Measurements from ENCODE around the gene SHISA2.

The SHISA2 gene

GRCh38 chr13:26021516-26021915 is 30.3 kb downstream of the SHISA2 start:
- H3K9me3 ChIP-seq: no peaks in the 10 kb centered on the region
- no peaks in the 10 kb centered on the region for H4K20me1 ChIP-seq
- peaks cover 66% of the 10 kb centered on the region for H3K4me1 ChIP-seq
- no peak for TF ChIP-seq Cebpa-rat (IDR thresholded peaks at IDR 0.05)
- H3K27ac ChIP-seq: no peak overlapping the region
- peak overlapping the region; percentile 68 for H3K4me2 ChIP-seq
- no peak overlapping the region for H3K4me3 ChIP-seq
- H3K36me3 ChIP-seq: peaks cover 6% of the 10 kb centered on the region; the same call in 1 of the 2 replicates
- H3K27me3 ChIP-seq: peaks cover 3% of the 10 kb centered on the region; the same call in 1 of the 2 replicates
- no peak overlapping the region for H3K9ac ChIP-seq

- Histone ChIP-seq H3K9me3 (no peaks in the 10 kb centered on the region), H3K36me3 (peaks cover 6% of the 10 kb centered on the region; the same call in 1 of the 2 replicates), H4K20me1 (no peaks in the 10 kb centered on the region), H3K9ac (no peak overlapping the region), H3K4me1 (peaks cover 72% of the 10 kb centered on the region), H3K4me2 (peak overlapping the region; percentile 70), H3K4me3 (no peak overlapping the region), H3K27ac (no peak overlapping the region), H3K27me3 (peaks cover 3% of the 10 kb centered on the region; the same call in 1 of the 2 replicates)
- no peak for TF ChIP-seq Cebpa-rat (IDR thresholded peaks at IDR 0.05)
Measured at GRCh38 chr13:26020891-26021290, 30.9 kb downstream of the SHISA2 start.

GRCh38 chr13:26019881-26020870 is 31.6 kb downstream of the SHISA2 start:
- Histone ChIP-seq H3K36me3 (peaks cover 6% of the 10 kb centered on the region; the same call in 1 of the 2 replicates), H3K9ac (no peak overlapping the region), H3K27me3 (peaks cover under 1% of the 10 kb centered on the region; the same call in 1 of the 2 replicates), H3K4me1 (peaks cover 80% of the 10 kb centered on the region), H4K20me1 (no peaks in the 10 kb centered on the region), H3K27ac (peak overlapping the region; percentile 14; the same call in 1 of the 2 replicates), H3K4me3 (no peak overlapping the region), H3K9me3 (no peaks in the 10 kb centered on the region), H3K4me2 (peak overlapping the region; percentile 70)
- no peak for TF ChIP-seq Cebpa-rat (IDR thresholded peaks at IDR 0.05)

GRCh38 chr13:26019251-26019650 is 32.6 kb downstream of the SHISA2 start:
- Histone ChIP-seq H3K4me2 (peak overlapping the region; percentile 70), H3K4me1 (peaks cover 83% of the 10 kb centered on the region), H4K20me1 (no peaks in the 10 kb centered on the region), H3K27ac (0 out of 2 replicates have a peak overlapping the region, but pooled peaks have one; percentile 14), H3K9me3 (peaks cover under 1% of the 10 kb centered on the region; the same call in 1 of the 2 replicates), H3K9ac (no peak overlapping the region), H3K36me3 (peaks cover 6% of the 10 kb centered on the region; the same call in 1 of the 2 replicates), H3K27me3 (no peaks in the 10 kb centered on the region; the same call in 1 of the 2 replicates), H3K4me3 (no peak overlapping the region)
- TF ChIP-seq Cebpa-rat (IDR thresholded peaks at IDR 0.05): no peak

GRCh38 chr13:26017932-26018665 is 33.7 kb downstream of the SHISA2 start:
- H3K4me1 ChIP-seq: peaks cover 86% of the 10 kb centered on the region
- H3K27me3 ChIP-seq: no peaks in the 10 kb centered on the region
- H3K27ac ChIP-seq: no peak overlapping the region
- peaks cover 6% of the 10 kb centered on the region; the same call in 1 of the 2 replicates for H3K36me3 ChIP-seq
- H3K9ac ChIP-seq: no peak overlapping the region
- no peaks in the 10 kb centered on the region for H4K20me1 ChIP-seq
- H3K4me2 ChIP-seq: peak overlapping the region; percentile 69
- H3K9me3 ChIP-seq: peaks cover 7% of the 10 kb centered on the region
- no peak for TF ChIP-seq Cebpa-rat (IDR thresholded peaks at IDR 0.05)
- H3K4me3 ChIP-seq: no peak overlapping the region

- Histone ChIP-seq H3K27me3 (no peaks in the 10 kb centered on the region), H3K36me3 (peaks cover 6% of the 10 kb centered on the region; the same call in 1 of the 2 replicates)
Measured at GRCh38 chr13:26017196-26017921, 34.5 kb downstream of the SHISA2 start.

GRCh38 chr13:26016189-26016588 is 35.6 kb downstream of the SHISA2 start:
- Histone ChIP-seq H3K4me1 (peaks cover 83% of the 10 kb centered on the region), H3K27ac (no peak overlapping the region), H3K4me3 (no peak overlapping the region), H3K36me3 (peaks cover 6% of the 10 kb centered on the region; the same call in 1 of the 2 replicates), H3K9ac (no peak overlapping the region), H3K4me2 (peak overlapping the region; percentile 69), H4K20me1 (no peaks in the 10 kb centered on the region), H3K27me3 (no peaks in the 10 kb centered on the region), H3K9me3 (peaks cover 7% of the 10 kb centered on the region)
- TF ChIP-seq Cebpa-rat (IDR thresholded peaks at IDR 0.05): no peak

More at GRCh38 chr13:26017196-26017921, 34.5 kb downstream of the SHISA2 start:
- Histone ChIP-seq H4K20me1 (no peaks in the 10 kb centered on the region), H3K27ac (no peak overlapping the region), H3K9me3 (peaks cover 7% of the 10 kb centered on the region), H3K9ac (no peak overlapping the region), H3K4me1 (peaks cover 83% of the 10 kb centered on the region), H3K4me2 (peak overlapping the region; percentile 69), H3K4me3 (no peak overlapping the region)
- TF ChIP-seq Cebpa-rat (IDR thresholded peaks at IDR 0.05): no peak

- Histone ChIP-seq H3K4me1 (peaks cover 77% of the 10 kb centered on the region), H3K27me3 (no peaks in the 10 kb centered on the region), H3K4me2 (peak overlapping the region; percentile 69), H3K9ac (no peak overlapping the region), H3K9me3 (peaks cover 7% of the 10 kb centered on the region), H3K4me3 (no peak overlapping the region), H3K36me3 (peaks cover 3% of the 10 kb centered on the region; the same call in 1 of the 2 replicates), H3K27ac (no peak overlapping the region), H4K20me1 (no peaks in the 10 kb centered on the region)
- no peak for TF ChIP-seq Cebpa-rat (IDR thresholded peaks at IDR 0.05)
Measured at GRCh38 chr13:26015271-26016125, 36.3 kb downstream of the SHISA2 start.
